Adipocyte (in vitro differentiated cells): Measurements from ENCODE around the gene MTRR.

Source experiments
- DNase-seq: peaks from one replicate; pipeline ENCODE4 v3.0.0-alpha.2; 2015; ENCODE audit warnings: low read depth
- H3K27me3 ChIP-seq: replicated peaks from 2 replicates; pipeline ENCODE4 v1.7.0; 2013; ENCODE audit warnings: mild to moderate bottlenecking, low read length, moderate library complexity; ENCODE audit not compliant: control insufficient read depth, insufficient read depth
- H3K36me3 ChIP-seq: 2 replicates; pipeline ENCODE4 v1.7.0; 2013; ENCODE audit warnings: low read length, mild to moderate bottlenecking, moderate library complexity; ENCODE audit not compliant: control insufficient read depth, insufficient read depth, severe bottlenecking
- H3K4me1 ChIP-seq: 2 replicates; pipeline ENCODE4 v1.7.0; 2013; ENCODE audit warnings: mild to moderate bottlenecking, low read length, moderate library complexity; ENCODE audit not compliant: control insufficient read depth, insufficient read depth
- H3K4me3 ChIP-seq: 2 replicates; pipeline ENCODE4 v1.7.0; 2013; ENCODE audit warnings: mild to moderate bottlenecking, low read length, moderate library complexity
- H3K9ac ChIP-seq: 2 replicates; pipeline ENCODE4 v1.7.0; 2013; ENCODE audit warnings: mild to moderate bottlenecking, low read length, moderate library complexity
- H3K9me3 ChIP-seq: 2 replicates; pipeline ENCODE4 v1.7.0; 2013; ENCODE audit warnings: mild to moderate bottlenecking, low read length, moderate library complexity; ENCODE audit not compliant: control insufficient read depth

The MTRR gene

GRCh38 chr5:7868773-7869473 is at the start of gene MTRR, which contains the start of gene FASTKD3:
MTRR (plus strand) TSS chr5:7869148; CDS start chr5:7870795, 1,647 bp downstream.
FASTKD3 (minus strand) TSS chr5:7869031; CDS start chr5:7868083, 948 bp downstream.
- Histone ChIP-seq H3K9ac (peak within 1 kb of the TSS; percentile 93), H3K36me3 (peaks cover 24% of the 10 kb centered on the region)
- peak; percentile 98 for DNase-seq

GRCh38 chr5:7822449-7822848 is 46.5 kb upstream of the MTRR start:
- Histone ChIP-seq H3K36me3 (no peaks in the 10 kb centered on the region), H3K9me3 (no peaks in the 10 kb centered on the region), H3K4me1 (peaks cover 8% of the 10 kb centered on the region), H3K27me3 (peaks cover 15% of the 10 kb centered on the region), H3K9ac (no peak overlapping the region), H3K4me3 (no peak overlapping the region)
- no peak for DNase-seq

More at GRCh38 chr5:7868773-7869473, at the start of gene MTRR, which contains the start of gene FASTKD3:
- Histone ChIP-seq H3K4me3 (peak within 1 kb of the TSS; percentile 97), H3K27me3 (no peaks in the 10 kb centered on the region), H3K4me1 (peaks cover 21% of the 10 kb centered on the region), H3K9me3 (no peaks in the 10 kb centered on the region)

- Histone ChIP-seq H3K9ac (no peak overlapping the region), H3K9me3 (no peaks in the 10 kb centered on the region), H3K4me1 (peaks cover 15% of the 10 kb centered on the region), H3K4me3 (no peak overlapping the region), H3K36me3 (no peaks in the 10 kb centered on the region), H3K27me3 (peaks cover 15% of the 10 kb centered on the region)
- no peak for DNase-seq
These were observed 45.4 kb upstream of the MTRR start for GRCh38 chr5:7823594-7823993.

- Histone ChIP-seq H3K9me3 (no peaks in the 10 kb centered on the region), H3K4me3 (no peak overlapping the region), H3K9ac (no peak overlapping the region), H3K4me1 (peaks cover 15% of the 10 kb centered on the region), H3K27me3 (peaks cover 6% of the 10 kb centered on the region), H3K36me3 (no peaks in the 10 kb centered on the region)
- no peak for DNase-seq
These were observed 44.0 kb upstream of the MTRR start for GRCh38 chr5:7824995-7825394.

- no peak for DNase-seq
- H3K9me3 ChIP-seq, result no peaks in the 10 kb centered on the region
- no peak overlapping the region for H3K9ac ChIP-seq
- no peak overlapping the region for H3K4me3 ChIP-seq
- H3K4me1 ChIP-seq, result peaks cover 15% of the 10 kb centered on the region
- H3K36me3 ChIP-seq, result no peaks in the 10 kb centered on the region
- H3K27me3 ChIP-seq, result peaks cover 6% of the 10 kb centered on the region
These were observed 43.3 kb upstream of the MTRR start for GRCh38 chr5:7825630-7826029.

- DNase-seq, result peak; percentile 25
- Histone ChIP-seq H3K9ac (no peak overlapping the region), H3K4me1 (peaks cover 15% of the 10 kb centered on the region), H3K4me3 (no peak overlapping the region), H3K27me3 (peaks cover 7% of the 10 kb centered on the region), H3K36me3 (no peaks in the 10 kb centered on the region), H3K9me3 (no peaks in the 10 kb centered on the region)
These were observed 41.3 kb upstream of the MTRR start for GRCh38 chr5:7827610-7828009.

GRCh38 chr5:7828269-7828668 is 40.7 kb upstream of the MTRR start:
- H3K27me3 ChIP-seq, result peaks cover 7% of the 10 kb centered on the region
- H3K9ac ChIP-seq, result no peak overlapping the region
- H3K4me1 ChIP-seq, result peaks cover 15% of the 10 kb centered on the region
- no peak for DNase-seq
- H3K4me3 ChIP-seq, result no peak overlapping the region
- H3K9me3 ChIP-seq, result no peaks in the 10 kb centered on the region
- no peaks in the 10 kb centered on the region for H3K36me3 ChIP-seq

- H3K36me3 ChIP-seq, result no peaks in the 10 kb centered on the region
- no peaks in the 10 kb centered on the region for H3K9me3 ChIP-seq
- no peak for DNase-seq
- H3K9ac ChIP-seq, result no peak overlapping the region
- H3K27me3 ChIP-seq, result peaks cover 11% of the 10 kb centered on the region
- no peaks in the 10 kb centered on the region for H3K4me1 ChIP-seq
- no peak overlapping the region for H3K4me3 ChIP-seq
These were observed 34.0 kb upstream of the MTRR start for GRCh38 chr5:7834982-7835381.

GRCh38 chr5:7837403-7837802 is 31.5 kb upstream of the MTRR start:
- H3K36me3 ChIP-seq, result no peaks in the 10 kb centered on the region
- peaks cover 8% of the 10 kb centered on the region for H3K27me3 ChIP-seq
- no peaks in the 10 kb centered on the region for H3K4me1 ChIP-seq
- H3K9me3 ChIP-seq, result no peaks in the 10 kb centered on the region
- H3K4me3 ChIP-seq, result no peak overlapping the region
- H3K9ac ChIP-seq, result no peak overlapping the region
- DNase-seq, result no peak

GRCh38 chr5:7842531-7842930 is 26.4 kb upstream of the MTRR start:
- no peaks in the 10 kb centered on the region for H3K36me3 ChIP-seq
- no peak overlapping the region for H3K4me3 ChIP-seq
- H3K9me3 ChIP-seq, result no peaks in the 10 kb centered on the region
- no peak overlapping the region for H3K9ac ChIP-seq
- peaks cover 49% of the 10 kb centered on the region for H3K27me3 ChIP-seq
- no peak for DNase-seq
- no peaks in the 10 kb centered on the region for H3K4me1 ChIP-seq

GRCh38 chr5:7844901-7845300 is 24.0 kb upstream of the MTRR start:
- no peak for DNase-seq
- no peak overlapping the region for H3K4me3 ChIP-seq
- H3K9me3 ChIP-seq, result no peaks in the 10 kb centered on the region
- H3K9ac ChIP-seq, result no peak overlapping the region
- peaks cover 66% of the 10 kb centered on the region for H3K27me3 ChIP-seq
- H3K4me1 ChIP-seq, result no peaks in the 10 kb centered on the region
- no peaks in the 10 kb centered on the region for H3K36me3 ChIP-seq

GRCh38 chr5:7845557-7845956 is 23.4 kb upstream of the MTRR start:
- H3K36me3 ChIP-seq, result no peaks in the 10 kb centered on the region
- H3K4me3 ChIP-seq, result no peak overlapping the region
- H3K27me3 ChIP-seq, result peaks cover 62% of the 10 kb centered on the region
- no peaks in the 10 kb centered on the region for H3K4me1 ChIP-seq
- DNase-seq, result no peak
- no peaks in the 10 kb centered on the region for H3K9me3 ChIP-seq
- no peak overlapping the region for H3K9ac ChIP-seq
